Mucosa of rectum (tissue), 2 donors: ENCODE data around the gene SLC34A1.

ENCODE experiments used
- H3K27ac ChIP-seq, 2 donors: one replicate each; pipeline ENCODE4 v1.7.0; 2013; ENCODE audit warnings: inconsistent platforms in 2 of 2, low read depth in 2 of 2, low read length in 2 of 2
- H3K27me3 ChIP-seq, 2 donors: one replicate each; pipeline ENCODE4 v1.7.0; 2013; ENCODE audit warnings: low read length in 2 of 2; ENCODE audit not compliant: control insufficient read depth in 2 of 2, insufficient read depth in 2 of 2
- H3K36me3 ChIP-seq, 2 donors: one replicate each; pipeline ENCODE4 v1.7.0; 2013; ENCODE audit warnings: low read length in 2 of 2; ENCODE audit not compliant: control insufficient read depth in 2 of 2, insufficient read depth in 2 of 2
- H3K4me1 ChIP-seq, 2 donors: one replicate each; pipeline ENCODE4 v1.7.0; 2013; ENCODE audit warnings: low read length in 2 of 2, mild to moderate bottlenecking in 1 of 2; ENCODE audit not compliant: control insufficient read depth in 2 of 2, insufficient read depth in 2 of 2
- H3K4me3 ChIP-seq, 2 donors: one replicate each; pipeline ENCODE4 v1.7.0; 2013; ENCODE audit warnings: low read length in 2 of 2
- H3K9ac ChIP-seq, 2 donors: one replicate each; pipeline ENCODE4 v1.7.0; 2013; ENCODE audit warnings: low read length in 2 of 2, low read depth in 1 of 2, mild to moderate bottlenecking in 1 of 2
- H3K9me3 ChIP-seq, 2 donors: one replicate each; pipeline ENCODE4 v1.7.0; 2013; ENCODE audit warnings: low read length in 2 of 2; ENCODE audit not compliant: control insufficient read depth in 2 of 2
- donor health status: healthy.
- donor health status: Normal muscosa, but diverticular disease.

SLC34A1 gene

GRCh38 chr5:177397875-177398390 is 13.7 kb downstream of the SLC34A1 start:
- Histone ChIP-seq H3K36me3 (no peaks in the 10 kb centered on the region), H3K9ac (no peak overlapping the region), H3K27ac (no peak overlapping the region), H3K4me3 (no peak overlapping the region), H3K9me3 (no peaks in the 10 kb centered on the region), H3K27me3 (peaks cover 3 to 7% of the 10 kb centered on the region in 2 donors), H3K4me1 (peaks cover 18 to 25% of the 10 kb centered on the region in 2 donors)

GRCh38 chr5:177399997-177400868 is 16.0 kb downstream of the SLC34A1 start, which contains the start of gene PFN3:
Gene PFN3, minus strand, starts transcription at chr5:177400661. Its CDS starts 85 bp downstream, at chr5:177400576.
- peak within 1 kb of the TSS in 1 of 2 donors; percentile 47 for H3K4me3 ChIP-seq

GRCh38 chr5:177402271-177403043 is 18.2 kb downstream of the SLC34A1 start:
- H3K4me3 ChIP-seq: peak overlapping the region; percentile 70 to 74
- peak overlapping the region; percentile 70 to 76 for H3K27ac ChIP-seq
- no peaks in the 10 kb centered on the region for H3K9me3 ChIP-seq
- H3K4me1 ChIP-seq: peaks cover 45% of the 10 kb centered on the region in 2 donors
- no peaks in the 10 kb centered on the region for H3K36me3 ChIP-seq
- peaks cover 3 to 9% of the 10 kb centered on the region in 2 donors for H3K27me3 ChIP-seq
- H3K9ac ChIP-seq: peak overlapping the region; percentile 14 to 80

More at GRCh38 chr5:177399997-177400868, 16.0 kb downstream of the SLC34A1 start, which contains the start of gene PFN3:
- H3K27ac ChIP-seq: peak within 1 kb of the TSS; percentile 35 to 66
- H3K9me3 ChIP-seq: no peaks in the 10 kb centered on the region
- H3K36me3 ChIP-seq: no peaks in the 10 kb centered on the region
- H3K27me3 ChIP-seq: peaks cover 3 to 9% of the 10 kb centered on the region in 2 donors
- H3K9ac ChIP-seq: peak within 1 kb of the TSS in 1 of 2 donors; percentile 65
- H3K4me1 ChIP-seq: peaks cover 41 to 45% of the 10 kb centered on the region in 2 donors

GRCh38 chr5:177403102-177403791 is 19.0 kb downstream of the SLC34A1 start:
- peak overlapping the region; percentile 70 to 76 for H3K27ac ChIP-seq
- no peaks in the 10 kb centered on the region for H3K36me3 ChIP-seq
- peak overlapping the region; percentile 70 to 74 for H3K4me3 ChIP-seq
- H3K9ac ChIP-seq: peak overlapping the region; percentile 60 to 80
- H3K4me1 ChIP-seq: peaks cover 45% of the 10 kb centered on the region in 2 donors
- H3K9me3 ChIP-seq: no peaks in the 10 kb centered on the region
- H3K27me3 ChIP-seq: peaks cover 3 to 9% of the 10 kb centered on the region in 2 donors

- Histone ChIP-seq H3K27ac (peak overlapping the region; percentile 70 to 76), H3K27me3 (peaks cover 3 to 9% of the 10 kb centered on the region in 2 donors)
Measured at GRCh38 chr5:177403792-177404640, 19.8 kb downstream of the SLC34A1 start.

GRCh38 chr5:177404641-177405179 is 20.5 kb downstream of the SLC34A1 start:
- peak overlapping the region; percentile 70 to 76 for H3K27ac ChIP-seq
- H3K27me3 ChIP-seq: peaks cover 0 to 9% of the 10 kb centered on the region in 2 donors
- peak overlapping the region; percentile 60 to 80 for H3K9ac ChIP-seq

More at GRCh38 chr5:177403792-177404640, 19.8 kb downstream of the SLC34A1 start:
- Histone ChIP-seq H3K36me3 (no peaks in the 10 kb centered on the region), H3K9me3 (no peaks in the 10 kb centered on the region), H3K4me3 (peak overlapping the region; percentile 70 to 74), H3K4me1 (peaks cover 45% of the 10 kb centered on the region in 2 donors), H3K9ac (peak overlapping the region; percentile 60 to 80)

GRCh38 chr5:177405312-177405711 is 21.1 kb downstream of the SLC34A1 start:
- no peak overlapping the region for H3K4me3 ChIP-seq
- H3K36me3 ChIP-seq: no peaks in the 10 kb centered on the region
- no peaks in the 10 kb centered on the region for H3K9me3 ChIP-seq
- H3K27ac ChIP-seq: peak overlapping the region in 1 of 2 donors; percentile 23
- peaks cover 0 to 9% of the 10 kb centered on the region in 2 donors for H3K27me3 ChIP-seq
- H3K9ac ChIP-seq: no peak overlapping the region
- peaks cover 34 to 36% of the 10 kb centered on the region in 2 donors for H3K4me1 ChIP-seq

More at GRCh38 chr5:177404641-177405179, 20.5 kb downstream of the SLC34A1 start:
- H3K4me3 ChIP-seq: peak overlapping the region; percentile 70 to 74
- H3K9me3 ChIP-seq: no peaks in the 10 kb centered on the region
- peaks cover 40 to 42% of the 10 kb centered on the region in 2 donors for H3K4me1 ChIP-seq
- H3K36me3 ChIP-seq: no peaks in the 10 kb centered on the region

GRCh38 chr5:177405805-177406204 is 21.6 kb downstream of the SLC34A1 start:
- peaks cover 32 to 35% of the 10 kb centered on the region in 2 donors for H3K4me1 ChIP-seq
- no peaks in the 10 kb centered on the region for H3K36me3 ChIP-seq
- peak overlapping the region in 1 of 2 donors; percentile 23 for H3K27ac ChIP-seq
- H3K4me3 ChIP-seq: no peak overlapping the region
- H3K9ac ChIP-seq: no peak overlapping the region
- no peaks in the 10 kb centered on the region for H3K9me3 ChIP-seq
- peaks cover 0 to 9% of the 10 kb centered on the region in 2 donors for H3K27me3 ChIP-seq
